SU-DHL-6 (cell line): ENCODE measurements around the gene LGR4.
A peak's percentile ranks its signal among the peaks of the same experiment; 100 is the strongest.
"Not testable (repeated sequence)": the region's sequence is repeated elsewhere in the genome, so short reads cannot be mapped to it uniquely, and the experiment has no call there.

ENCODE experiments used
- H2AFZ ChIP-seq: fragments of 200-600 bp; sonication (generic); 2 replicates; pipeline ENCODE4 v1.6.1; 2014; ENCODE audit warnings: low read depth, mild to moderate bottlenecking, moderate library complexity, mixed read lengths, antibody characterized with exemption, low read length; ENCODE audit not compliant: severe bottlenecking
- H3F3A ChIP-seq: fragments of 200-600 bp; shearing (Covaris generic); 2 replicates; pipeline ENCODE4 v1.6.0; 2016; ENCODE audit warnings: antibody characterized with exemption, mild to moderate bottlenecking; ENCODE audit not compliant: insufficient read depth
- H3K27ac ChIP-seq: fragments of 200-600 bp; sonication (generic); 2 replicates; pipeline ENCODE4 v1.5.1; 2016; ENCODE audit warnings: low read depth, mild to moderate bottlenecking, low read length, moderate library complexity, mixed read lengths
- H3K27me3 ChIP-seq: fragments of 200-600 bp; sonication (generic), shearing (Covaris generic); 2 replicates; pipeline ENCODE4 v1.6.0; 2014; ENCODE audit warnings: mild to moderate bottlenecking, low read length
- H3K36me3 ChIP-seq: fragments of 200-600 bp; sonication (generic); 2 replicates; pipeline ENCODE4 v1.6.1; 2014; ENCODE audit warnings: mild to moderate bottlenecking, low read length, mixed read lengths
- H3K4me2 ChIP-seq: fragments of 300-600, 200-600 bp; shearing (Covaris generic), sonication (generic); 2 replicates; pipeline ENCODE4 v1.6.0; 2014; ENCODE audit warnings: low read length, low read depth, mild to moderate bottlenecking; ENCODE audit not compliant: poor library complexity, severe bottlenecking
- H3K4me3 ChIP-seq: fragments of 200-600 bp; sonication (generic); 2 replicates; pipeline ENCODE4 v1.5.1; 2014; ENCODE audit warnings: antibody characterized with exemption, low read length, mild to moderate bottlenecking, mixed read lengths; ENCODE audit not compliant: insufficient read depth, poor library complexity, severe bottlenecking
- H3K79me2 ChIP-seq: fragments of 200-600 bp; sonication (generic); 2 replicates; pipeline ENCODE4 v1.6.1; 2014; ENCODE audit warnings: mild to moderate bottlenecking, low read length, moderate library complexity; ENCODE audit not compliant: insufficient read depth
- H3K9ac ChIP-seq: fragments of 200-600 bp; sonication (generic); 2 replicates; pipeline ENCODE4 v1.7.0; 2014; ENCODE audit warnings: mild to moderate bottlenecking, low read length
- H3K9me2 ChIP-seq: fragments of 200-600 bp; sonication (generic); replicated peaks from 2 replicates; pipeline ENCODE4 v1.6.1; 2014; ENCODE audit warnings: low read length; ENCODE audit not compliant: insufficient read depth
- H3K9me3 ChIP-seq: fragments of 200-600 bp; sonication (generic); 2 replicates; pipeline ENCODE4 v1.6.1; 2014; ENCODE audit warnings: low read length, mixed read lengths; ENCODE audit not compliant: insufficient read depth
- H4K20me1 ChIP-seq: fragments of 200-600 bp; sonication (generic); 2 replicates; pipeline ENCODE4 v1.6.1; 2014; ENCODE audit warnings: low read depth, mild to moderate bottlenecking, antibody characterized with exemption, low read length, moderate library complexity, mixed read lengths
- CTCF ChIP-seq: fragments of 200-600 bp; sonication (generic); IDR thresholded peaks from one replicate; pipeline ENCODE4 v1.5.1; 2017; ENCODE audit warnings: antibody characterized with exemption, mild to moderate bottlenecking, low read length, moderate library complexity; ENCODE audit not compliant: insufficient read depth, poor library complexity, severe bottlenecking
- EZH2phosphoT487 ChIP-seq: fragments of 200-600 bp; sonication (generic), shearing (Covaris generic); conservative IDR thresholded peaks from 2 replicates; pipeline ENCODE4 v1.6.1; 2018; ENCODE audit warnings: mild to moderate bottlenecking, antibody characterized with exemption, low read length, moderate library complexity, mixed read lengths

The LGR4 gene

GRCh38 chr11:27472398-27473016 lies at the start of gene LGR4:
TSS of gene LGR4 (minus strand) at chr11:27472790. CDS start at chr11:27472302, 488 bp downstream.
- H3K27ac ChIP-seq: no peak within 1 kb of the TSS

GRCh38 chr11:27520226-27520625 lies 47.6 kb upstream of the LGR4 start:
- no peak overlapping the region for H3K27ac ChIP-seq
- H4K20me1 ChIP-seq: no peaks in the 10 kb centered on the region
- H3F3A ChIP-seq: no peaks in the 10 kb centered on the region
- H3K4me2 ChIP-seq: no peak overlapping the region
- H3K4me3 ChIP-seq: no peak overlapping the region
- TF ChIP-seq EZH2phosphoT487 (no peak), CTCF (no peak)
- H3K79me2 ChIP-seq: no peaks in the 10 kb centered on the region
- no peaks in the 10 kb centered on the region for H3K9me3 ChIP-seq
- H3K9me2 ChIP-seq: no peaks in the 10 kb centered on the region
- no peak overlapping the region for H3K9ac ChIP-seq
- H3K27me3 ChIP-seq: no peaks in the 10 kb centered on the region
- H2AFZ ChIP-seq: no peak overlapping the region
- H3K36me3 ChIP-seq: no peaks in the 10 kb centered on the region

More at GRCh38 chr11:27472398-27473016, at the start of gene LGR4:
- H3K36me3 ChIP-seq: no peaks in the 10 kb centered on the region
- H3F3A ChIP-seq: no peaks in the 10 kb centered on the region
- no peaks in the 10 kb centered on the region for H3K27me3 ChIP-seq
- no peaks in the 10 kb centered on the region for H3K79me2 ChIP-seq
- H3K9me2 ChIP-seq: no peaks in the 10 kb centered on the region
- TF ChIP-seq CTCF (no peak), EZH2phosphoT487 (no peak)
- peak within 1 kb of the TSS; percentile 51 for H2AFZ ChIP-seq
- peak within 1 kb of the TSS; percentile 37 for H3K9ac ChIP-seq
- no peaks in the 10 kb centered on the region for H4K20me1 ChIP-seq
- no peaks in the 10 kb centered on the region for H3K9me3 ChIP-seq
- peak within 1 kb of the TSS; percentile 44 for H3K4me2 ChIP-seq
- peak within 1 kb of the TSS; percentile 36 for H3K4me3 ChIP-seq

GRCh38 chr11:27518518-27518917 lies 45.9 kb upstream of the LGR4 start:
- H3K36me3 ChIP-seq: no peaks in the 10 kb centered on the region
- no peak overlapping the region for H2AFZ ChIP-seq
- H3K9me3 ChIP-seq: no peaks in the 10 kb centered on the region
- H3K9ac ChIP-seq: no peak overlapping the region
- H3K27me3 ChIP-seq: no peaks in the 10 kb centered on the region
- H4K20me1 ChIP-seq: no peaks in the 10 kb centered on the region
- TF ChIP-seq CTCF: no peak
- no peak for TF ChIP-seq EZH2phosphoT487
- no peaks in the 10 kb centered on the region for H3K79me2 ChIP-seq
- no peak overlapping the region for H3K27ac ChIP-seq
- no peaks in the 10 kb centered on the region for H3F3A ChIP-seq
- no peak overlapping the region for H3K4me3 ChIP-seq
- H3K4me2 ChIP-seq: no peak overlapping the region
- no peaks in the 10 kb centered on the region for H3K9me2 ChIP-seq

GRCh38 chr11:27517490-27517889 lies 44.9 kb upstream of the LGR4 start:
- H3K4me2 ChIP-seq, H3K9me3 ChIP-seq, H3K9me2 ChIP-seq, H3K36me3 ChIP-seq, H3K27me3 ChIP-seq, H2AFZ ChIP-seq, H3K9ac ChIP-seq, H3K79me2 ChIP-seq, H3K4me3 ChIP-seq, H3F3A ChIP-seq, H4K20me1 ChIP-seq, H3K27ac ChIP-seq: not testable (repeated sequence)
